ENCODE data around the gene PRMT7.

Gene PRMT7

DNA sequence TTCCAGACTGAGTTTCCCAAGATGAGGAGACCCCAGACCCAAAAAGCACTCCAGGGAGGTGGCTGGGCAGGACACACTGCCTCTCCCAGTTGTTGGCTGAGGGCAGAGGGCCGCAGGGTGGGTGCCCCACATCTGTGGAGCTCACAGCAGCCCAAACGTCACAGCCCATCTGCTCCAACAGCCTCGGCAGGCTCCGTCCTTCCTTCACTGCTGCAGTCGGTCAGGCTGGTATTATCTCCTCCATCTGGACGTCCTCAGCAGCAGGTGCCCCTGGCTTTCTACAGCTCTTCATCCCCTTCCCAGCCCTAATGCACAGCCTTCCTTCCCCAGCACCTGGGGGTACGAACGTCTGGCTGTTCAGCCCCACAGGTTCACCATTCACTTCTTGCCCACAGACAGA, 55.2 kb downstream of the PRMT7 start:
- no peak for DNase-seq

GRCh38 chr16:68367030-68367429, 56.2 kb downstream of the PRMT7 start:
- DNase-seq, result peak in 3 of 4 experiments; percentile 19 to 25 (median 19)

DNA sequence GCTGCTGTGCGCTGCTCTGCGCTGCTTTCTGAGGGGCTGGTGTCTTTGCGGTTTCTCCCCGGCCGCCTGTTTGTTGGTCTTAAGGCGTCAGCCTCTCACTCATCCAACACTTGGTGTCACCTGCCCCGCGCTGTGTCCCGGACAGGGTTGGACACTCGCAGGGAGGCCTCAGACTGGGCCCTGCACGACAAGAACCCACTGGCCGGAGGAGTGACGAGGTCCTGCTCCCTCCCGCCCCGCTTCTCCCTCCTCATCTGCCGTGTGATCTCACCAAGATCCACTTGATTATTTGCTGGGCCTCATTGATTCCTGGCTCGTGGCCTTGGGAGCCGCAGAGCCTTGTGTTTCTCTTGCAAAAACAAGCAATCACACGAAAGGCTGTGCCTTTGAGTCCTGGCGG, 56.6 kb downstream of the PRMT7 start:
- DNase-seq, result no peak

DNA sequence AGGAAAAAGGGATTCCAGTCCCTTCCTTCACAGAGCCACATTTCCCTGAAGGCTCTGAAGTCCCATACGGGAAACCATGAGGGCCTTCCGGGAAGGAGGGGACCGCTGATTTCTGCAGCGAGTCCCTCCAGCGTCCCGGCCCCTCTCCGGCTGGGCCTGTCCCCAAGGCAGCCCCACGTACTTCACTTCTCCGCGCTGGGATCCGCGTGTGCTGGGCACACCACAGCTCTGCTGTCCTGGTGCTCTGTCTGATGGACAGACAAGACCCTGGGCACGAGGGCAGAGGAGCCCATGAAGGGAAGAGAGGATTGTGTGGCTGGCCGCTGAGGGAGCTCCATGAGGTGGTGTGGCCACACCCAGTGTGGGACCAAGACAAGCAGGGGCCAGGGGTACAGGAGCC, 57.1 kb downstream of the PRMT7 start:
- no peak for DNase-seq

DNA sequence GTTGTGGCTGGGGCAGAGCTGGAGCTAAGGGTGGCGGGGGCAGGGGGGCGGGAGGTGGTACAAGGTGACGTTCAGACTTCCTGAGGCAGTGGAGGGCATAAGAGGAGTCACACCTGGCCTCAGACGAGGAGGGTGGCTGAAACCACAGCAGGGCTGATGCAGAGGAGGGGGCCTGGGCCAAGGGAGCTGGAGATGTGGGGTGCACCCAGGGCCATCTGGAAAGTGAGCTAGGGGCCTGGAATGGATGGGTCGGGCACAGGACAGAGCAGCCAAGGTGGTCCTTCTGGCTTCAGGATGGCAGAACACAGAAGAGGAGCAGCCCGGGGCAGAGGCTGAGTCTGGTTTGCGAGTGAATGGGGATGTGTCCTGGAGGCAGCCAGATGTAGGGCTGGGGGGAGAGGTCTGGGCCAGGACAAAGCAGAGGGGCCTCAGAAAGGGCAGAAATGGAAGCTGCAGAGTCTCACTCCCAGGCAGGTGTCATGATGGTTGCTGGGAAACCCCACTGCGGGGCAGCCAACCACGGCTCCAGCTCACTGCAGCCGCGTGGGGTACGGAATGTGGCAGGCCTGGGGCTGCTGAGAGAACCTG, 57.6 kb downstream of the PRMT7 start:
- no peak for DNase-seq

DNA sequence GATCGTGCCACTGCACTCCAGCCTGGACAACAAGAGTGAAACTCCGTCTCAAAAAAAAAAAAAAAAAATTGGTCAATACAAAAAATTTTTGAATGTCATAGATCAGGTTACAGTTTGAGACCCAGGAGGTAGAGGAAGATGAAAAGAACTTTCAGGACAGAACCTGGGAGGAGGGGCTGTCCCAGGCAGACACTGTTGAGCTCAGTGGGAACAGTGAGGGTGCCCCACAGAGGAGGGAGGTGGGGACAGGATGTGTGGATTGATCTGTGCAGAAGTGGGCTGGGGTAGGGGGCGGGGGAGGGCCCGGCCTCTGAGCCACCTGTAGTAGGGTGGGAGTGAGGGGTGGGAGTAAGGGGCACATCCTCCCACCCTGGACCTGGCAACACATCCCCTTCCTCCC, 58.3 kb downstream of the PRMT7 start:
- DNase-seq, result no peak

GRCh38 chr16:68369697-68370580, 59.1 kb downstream of the PRMT7 start:
- DNase-seq, result no peak

- peak in 2 of 4 experiments; percentile 41 to 46 for DNase-seq
Observed at GRCh38 chr16:68370581-68371275, 59.9 kb downstream of the PRMT7 start.

GRCh38 chr16:68371276-68371651, 60.4 kb downstream of the PRMT7 start:
- no peak for DNase-seq

GRCh38 chr16:68371706-68372380, 61.0 kb downstream of the PRMT7 start:
- DNase-seq, result no peak

DNA sequence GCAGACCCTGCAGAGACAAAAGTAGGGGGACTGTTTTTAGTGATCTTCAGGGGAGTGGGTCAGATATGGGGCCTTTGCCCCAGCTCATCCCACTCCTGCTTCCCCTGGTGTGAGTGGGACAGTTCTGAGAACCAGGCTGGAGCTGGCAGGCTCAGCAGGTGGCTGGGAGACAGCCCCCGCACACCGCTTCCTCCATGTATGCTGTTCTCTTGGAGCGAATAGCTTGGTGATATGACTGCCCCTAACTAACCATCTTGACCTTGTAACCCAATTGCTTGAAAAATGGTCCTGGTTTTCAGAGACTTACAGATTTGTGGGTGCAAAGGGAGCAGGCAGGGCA, 61.5 kb downstream of the PRMT7 start:
- no peak for DNase-seq

- no peak for DNase-seq
Observed at GRCh38 chr16:68372806-68373205, 62.0 kb downstream of the PRMT7 start.

DNA sequence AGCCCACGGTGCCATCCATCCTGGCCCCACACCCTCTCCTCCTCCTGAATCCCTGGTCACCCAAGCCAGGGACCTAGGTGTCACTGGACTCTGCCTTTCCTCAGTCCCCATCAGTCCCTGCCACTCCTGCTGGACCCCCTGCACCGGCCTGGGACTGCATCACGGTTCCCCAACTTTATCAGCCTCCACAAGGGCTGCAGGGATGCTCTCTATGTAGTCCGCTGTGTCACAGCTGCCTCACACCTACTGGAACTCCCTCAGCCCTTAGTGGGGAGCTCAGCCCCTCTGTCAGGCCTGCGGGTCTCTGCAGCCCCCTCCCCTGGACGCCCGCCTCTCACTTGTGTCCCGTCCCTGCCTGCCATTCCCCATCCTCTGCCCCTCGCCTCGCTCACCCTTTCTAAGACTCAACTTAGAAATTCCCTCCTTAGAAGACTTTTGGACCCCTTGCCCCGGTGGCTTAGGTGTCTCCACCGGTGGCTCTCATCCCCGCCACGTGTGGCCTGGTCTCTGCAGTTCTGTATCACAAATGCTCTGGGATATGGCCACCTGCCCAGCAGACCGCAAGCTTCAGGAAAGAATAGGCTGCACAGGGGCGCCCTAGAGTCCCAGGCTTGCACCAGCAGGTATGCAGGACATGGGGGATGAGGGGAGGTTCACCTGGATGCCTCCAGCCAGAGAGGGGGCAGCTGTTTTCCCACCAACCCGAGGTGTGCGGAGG, 62.9 kb downstream of the PRMT7 start:
- DNase-seq, result no peak

DNA sequence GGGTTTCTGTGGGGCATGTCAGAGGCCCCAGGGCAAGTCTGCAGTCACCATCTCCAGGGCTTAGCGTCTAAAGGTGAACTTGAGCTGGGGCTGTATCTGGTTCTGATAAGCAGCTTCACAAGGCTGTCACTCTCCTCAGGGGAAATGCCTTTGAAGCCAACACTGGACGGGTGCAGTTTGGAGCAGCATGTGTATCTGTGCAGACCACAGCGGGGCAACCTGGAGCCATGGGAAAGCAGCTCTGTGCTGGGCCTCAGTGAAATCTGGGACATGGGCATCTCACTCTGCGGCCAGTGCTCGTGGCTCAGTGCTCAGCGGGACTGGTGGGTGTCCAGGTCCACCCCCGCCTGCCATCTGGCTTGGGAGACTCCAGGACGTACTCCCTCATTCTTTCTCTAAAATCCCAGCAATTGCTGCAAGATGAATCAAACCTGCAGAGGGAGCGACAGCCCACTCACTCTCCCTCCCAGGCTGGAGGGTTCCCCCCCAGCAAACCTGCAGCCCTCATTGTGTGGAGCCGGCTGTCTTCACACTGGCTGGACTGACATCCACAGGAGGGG, 63.5 kb downstream of the PRMT7 start:
- no peak for DNase-seq

- DNase-seq, result no peak
Observed at GRCh38 chr16:68374961-68375660, 64.3 kb downstream of the PRMT7 start.

DNA sequence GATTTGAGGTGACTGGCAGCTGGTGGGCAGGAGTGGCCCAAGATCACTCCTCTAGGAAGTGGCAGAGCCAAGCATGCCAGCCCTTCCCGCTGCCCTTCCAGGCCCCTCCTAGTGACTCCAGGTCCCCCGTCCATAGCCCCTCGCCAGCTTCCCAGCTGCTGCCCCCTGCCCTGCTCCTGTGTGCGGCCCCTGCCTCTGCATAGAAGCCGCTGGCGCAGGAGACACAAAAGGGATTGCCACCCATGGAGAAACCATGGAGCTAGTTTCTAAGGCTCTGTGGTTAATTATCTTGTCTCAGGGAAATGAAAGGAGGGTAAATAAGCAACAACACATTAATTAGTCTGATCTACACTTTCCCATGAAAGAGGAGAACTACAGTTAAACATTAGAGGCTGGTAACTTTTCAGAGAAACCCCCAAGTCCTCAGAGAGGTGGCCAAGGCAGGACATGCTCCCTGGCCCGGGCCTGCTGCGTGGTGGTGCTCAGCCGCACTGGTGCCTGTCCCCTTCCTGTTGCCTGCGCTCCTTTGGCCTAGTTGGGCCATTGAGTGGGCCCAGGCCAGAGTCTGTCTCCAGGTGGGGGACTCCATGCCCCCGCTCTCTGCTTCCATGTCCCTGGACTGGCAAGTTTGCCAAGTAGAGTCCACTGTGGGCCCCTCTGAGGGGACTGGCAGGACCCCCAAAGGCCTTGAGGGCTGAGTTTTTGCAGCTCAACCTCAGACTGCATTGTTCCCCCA, 65.2 kb downstream of the PRMT7 start:
- no peak for DNase-seq

- DNase-seq, result no peak
Observed at GRCh38 chr16:68376590-68376989, 65.8 kb downstream of the PRMT7 start.

DNA sequence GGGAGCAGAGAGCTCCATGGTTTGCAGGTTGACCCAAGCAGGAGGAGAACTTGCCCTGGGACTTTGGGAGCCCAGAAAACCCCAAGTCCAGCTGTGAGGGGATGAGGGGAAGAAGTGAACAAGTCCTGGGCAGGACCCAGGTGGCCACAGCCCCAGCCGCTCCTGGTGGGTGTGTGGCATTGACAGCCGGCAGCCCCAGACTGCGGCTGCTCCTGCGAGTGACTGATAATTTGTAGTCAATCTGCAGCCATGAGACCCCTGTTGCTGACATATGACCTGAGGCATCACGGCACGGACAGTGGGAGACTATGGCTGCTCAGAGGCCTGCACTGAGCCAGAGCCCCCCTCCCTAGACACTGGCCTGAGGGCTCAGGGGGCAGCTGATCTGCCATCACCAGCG, 66.4 kb downstream of the PRMT7 start:
- no peak for DNase-seq

DNA sequence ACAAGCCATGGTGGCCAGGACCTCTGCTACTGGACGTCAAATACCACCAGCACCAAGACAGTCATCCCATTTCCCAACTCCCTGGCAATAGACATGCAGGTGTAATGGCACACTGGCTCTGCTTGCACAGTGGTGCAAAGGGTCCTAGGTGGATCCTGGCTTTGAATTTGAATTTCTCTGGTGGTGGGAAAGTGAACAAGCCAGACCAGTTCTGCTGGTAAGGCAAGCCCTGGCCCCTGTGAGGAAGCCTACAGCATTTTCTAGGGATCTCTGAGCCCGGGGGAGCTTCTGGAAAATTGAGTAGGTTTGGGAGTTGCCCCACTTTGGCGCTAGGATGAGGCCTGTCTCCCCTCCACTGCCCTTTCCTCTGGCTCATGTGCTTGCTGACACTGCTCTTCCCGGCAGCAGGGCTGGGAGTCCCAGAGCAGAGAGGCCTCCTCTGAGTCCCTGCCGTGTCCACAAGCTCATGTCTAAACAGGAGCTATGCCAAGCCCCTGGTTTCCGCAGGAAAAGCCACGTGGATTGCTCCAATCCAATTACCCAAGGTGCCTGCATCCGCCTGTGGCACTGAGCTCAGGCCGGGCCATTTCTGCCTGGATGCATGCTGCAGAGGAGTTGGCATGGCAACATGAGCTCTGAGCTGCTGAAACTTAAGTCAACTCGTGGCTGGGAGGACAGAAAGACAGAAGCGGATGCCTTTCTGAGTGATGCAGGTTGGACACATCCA, 67.0 kb downstream of the PRMT7 start:
- DNase-seq, result no peak

All from activated CD4-positive, CD25-positive, alpha-beta regulatory T cell (primary cell).